ENCODE data around the gene LSM14B.

- no peak for TF ChIP-seq POLR2A (IDR thresholded peaks at IDR 0.05)
- TF ChIP-seq, protein P1, sequence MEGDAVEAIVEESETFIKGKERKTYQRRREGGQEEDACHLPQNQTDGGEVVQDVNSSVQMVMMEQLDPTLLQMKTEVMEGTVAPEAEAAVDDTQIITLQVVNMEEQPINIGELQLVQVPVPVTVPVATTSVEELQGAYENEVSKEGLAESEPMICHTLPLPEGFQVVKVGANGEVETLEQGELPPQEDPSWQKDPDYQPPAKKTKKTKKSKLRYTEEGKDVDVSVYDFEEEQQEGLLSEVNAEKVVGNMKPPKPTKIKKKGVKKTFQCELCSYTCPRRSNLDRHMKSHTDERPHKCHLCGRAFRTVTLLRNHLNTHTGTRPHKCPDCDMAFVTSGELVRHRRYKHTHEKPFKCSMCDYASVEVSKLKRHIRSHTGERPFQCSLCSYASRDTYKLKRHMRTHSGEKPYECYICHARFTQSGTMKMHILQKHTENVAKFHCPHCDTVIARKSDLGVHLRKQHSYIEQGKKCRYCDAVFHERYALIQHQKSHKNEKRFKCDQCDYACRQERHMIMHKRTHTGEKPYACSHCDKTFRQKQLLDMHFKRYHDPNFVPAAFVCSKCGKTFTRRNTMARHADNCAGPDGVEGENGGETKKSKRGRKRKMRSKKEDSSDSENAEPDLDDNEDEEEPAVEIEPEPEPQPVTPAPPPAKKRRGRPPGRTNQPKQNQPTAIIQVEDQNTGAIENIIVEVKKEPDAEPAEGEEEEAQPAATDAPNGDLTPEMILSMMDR (IDR thresholded peaks at IDR 0.05), result no peak
Observed at GRCh38 chr20:62176866-62177265, 54.6 kb downstream of the LSM14B start.

Data from heart left ventricle (tissue), 13 donors.